GM12872 (cell line): ENCODE results near the gene PFAS.
A peak's percentile ranks its signal among the peaks of the same experiment; 100 is the strongest.

Experiments
- TF ChIP-seq, protein P1 (sequence below): IDR thresholded peaks from 3 replicates; pipeline ENCODE4 v1.5.1; 2011; ENCODE audit warnings: low read depth, mild to moderate bottlenecking, low read length, moderate library complexity; ENCODE audit not compliant: insufficient read depth

PFAS gene

DNA sequence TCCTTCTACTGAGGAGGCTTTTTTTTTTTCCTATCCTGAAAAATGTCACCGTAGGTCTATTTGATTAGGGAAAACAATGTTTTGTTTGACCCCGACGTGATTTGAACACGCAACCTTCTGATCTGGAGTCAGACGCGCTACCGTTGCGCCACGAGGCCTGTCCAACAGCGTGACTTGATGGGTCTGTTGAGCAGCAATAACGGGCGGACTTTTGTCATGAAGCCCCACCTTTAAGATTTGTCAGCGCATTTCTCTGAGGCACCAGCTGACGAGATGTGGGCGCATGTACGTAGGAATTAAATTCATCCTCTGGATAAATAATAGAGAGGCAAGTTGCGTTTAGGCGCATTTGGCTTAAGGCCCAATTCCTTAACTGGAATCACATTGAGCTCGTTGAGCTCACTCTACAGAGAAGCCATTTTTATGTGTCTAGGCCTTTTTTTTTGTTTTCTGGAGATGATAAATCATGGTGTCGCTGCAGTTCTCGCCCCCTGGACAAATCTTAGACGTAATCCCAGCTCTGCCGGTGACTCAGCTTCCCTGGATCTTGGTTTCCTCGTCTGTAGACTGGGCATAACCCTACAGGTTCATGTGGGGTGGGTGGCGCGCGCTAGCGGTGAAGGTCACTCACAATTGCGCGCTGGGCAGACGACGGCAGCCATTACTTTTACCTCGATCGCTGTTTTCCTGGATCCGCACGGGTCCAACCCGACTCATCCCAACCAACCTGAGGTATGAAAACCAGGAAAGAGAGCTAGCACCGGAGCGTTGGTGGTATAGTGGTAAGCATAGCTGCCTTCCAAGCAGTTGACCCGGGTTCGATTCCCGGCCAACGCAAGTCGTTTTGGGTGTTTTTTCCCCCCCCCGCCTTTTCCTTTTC lies 28.1 kb upstream of the PFAS start:
- TF ChIP-seq, protein P1, sequence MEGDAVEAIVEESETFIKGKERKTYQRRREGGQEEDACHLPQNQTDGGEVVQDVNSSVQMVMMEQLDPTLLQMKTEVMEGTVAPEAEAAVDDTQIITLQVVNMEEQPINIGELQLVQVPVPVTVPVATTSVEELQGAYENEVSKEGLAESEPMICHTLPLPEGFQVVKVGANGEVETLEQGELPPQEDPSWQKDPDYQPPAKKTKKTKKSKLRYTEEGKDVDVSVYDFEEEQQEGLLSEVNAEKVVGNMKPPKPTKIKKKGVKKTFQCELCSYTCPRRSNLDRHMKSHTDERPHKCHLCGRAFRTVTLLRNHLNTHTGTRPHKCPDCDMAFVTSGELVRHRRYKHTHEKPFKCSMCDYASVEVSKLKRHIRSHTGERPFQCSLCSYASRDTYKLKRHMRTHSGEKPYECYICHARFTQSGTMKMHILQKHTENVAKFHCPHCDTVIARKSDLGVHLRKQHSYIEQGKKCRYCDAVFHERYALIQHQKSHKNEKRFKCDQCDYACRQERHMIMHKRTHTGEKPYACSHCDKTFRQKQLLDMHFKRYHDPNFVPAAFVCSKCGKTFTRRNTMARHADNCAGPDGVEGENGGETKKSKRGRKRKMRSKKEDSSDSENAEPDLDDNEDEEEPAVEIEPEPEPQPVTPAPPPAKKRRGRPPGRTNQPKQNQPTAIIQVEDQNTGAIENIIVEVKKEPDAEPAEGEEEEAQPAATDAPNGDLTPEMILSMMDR: no peak

DNA sequence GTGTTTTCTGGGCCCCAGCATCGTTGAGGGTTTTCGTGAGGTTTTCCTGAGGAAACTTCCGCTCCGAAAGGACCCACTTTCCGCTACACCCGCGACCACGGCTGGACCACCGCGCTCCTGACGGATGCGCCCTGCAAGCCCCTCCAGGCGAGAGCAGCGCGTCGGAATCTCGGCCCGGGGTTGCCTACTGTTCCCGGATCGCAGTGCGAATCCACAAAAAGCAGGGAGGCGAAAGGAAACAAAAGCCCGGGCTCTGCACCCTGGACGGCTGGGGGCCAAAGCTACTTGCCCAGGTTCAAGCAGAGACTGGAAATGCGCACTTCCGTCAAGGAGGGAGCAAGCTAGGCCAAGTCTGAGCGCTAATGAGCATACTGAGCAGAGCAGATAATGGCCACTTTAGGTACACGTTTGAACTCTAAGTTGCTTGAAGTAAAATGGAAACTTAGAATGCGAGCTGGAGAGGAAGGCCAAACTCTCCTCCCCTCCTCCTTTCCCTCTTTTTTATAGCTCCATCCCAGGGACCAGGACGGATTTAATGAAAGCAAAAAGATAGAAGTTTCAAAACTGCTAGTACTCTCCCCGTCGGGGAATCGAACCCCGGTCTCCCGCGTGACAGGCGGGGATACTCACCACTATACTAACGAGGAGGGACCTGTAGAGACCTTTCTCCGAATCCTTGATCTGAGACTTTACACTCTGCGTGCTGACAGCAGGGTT lies 27.3 kb upstream of the PFAS start:
- TF ChIP-seq, protein P1: no peak

DNA sequence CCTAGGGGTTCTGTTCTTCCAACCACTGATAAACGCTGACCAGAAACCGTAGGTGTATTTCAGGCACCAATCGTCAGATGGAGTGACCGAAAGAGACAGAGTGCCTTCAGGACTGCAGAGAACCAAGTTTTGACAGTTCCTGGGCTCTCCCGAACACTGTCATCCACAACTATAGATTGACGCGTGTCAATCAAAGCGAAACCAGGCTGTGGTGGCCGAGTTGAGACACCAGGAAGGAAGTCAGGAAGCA lies 26.8 kb upstream of the PFAS start:
- TF ChIP-seq, protein P1: no peak

DNA sequence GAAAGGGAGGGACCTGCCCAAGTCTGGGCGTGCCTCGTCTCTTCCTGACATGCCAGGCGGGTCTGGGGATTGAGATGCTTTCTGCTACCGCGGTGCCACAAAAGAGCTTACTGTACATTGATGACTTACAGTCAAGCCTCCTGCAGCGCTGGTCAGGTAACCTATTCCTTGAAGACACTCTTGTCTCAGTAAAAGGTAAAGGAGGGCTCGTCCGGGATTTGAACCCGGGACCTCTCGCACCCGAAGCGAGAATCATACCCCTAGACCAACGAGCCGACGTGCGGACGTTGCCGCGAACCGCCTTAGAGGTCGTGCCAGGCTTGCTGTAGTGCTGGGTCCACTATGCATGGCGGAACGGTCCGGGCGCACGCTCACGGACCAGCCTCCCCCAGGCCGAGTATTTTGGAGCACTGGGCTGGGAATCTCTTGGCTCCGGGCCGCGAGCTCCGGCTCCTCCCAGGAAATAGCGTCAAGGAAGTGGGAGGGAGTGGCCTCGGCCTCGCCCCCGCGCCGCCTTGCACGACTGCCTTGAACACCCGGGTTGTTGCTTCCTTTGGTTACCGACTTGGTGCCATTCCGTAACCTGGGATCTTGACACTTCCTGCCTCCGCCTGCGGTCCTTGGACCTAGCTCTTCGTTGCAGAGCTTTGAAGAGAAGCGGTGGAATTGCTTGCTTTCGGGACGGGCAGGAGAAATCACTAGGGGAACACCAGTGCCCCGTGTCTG lies 26.3 kb upstream of the PFAS start:
- TF ChIP-seq, protein P1: no peak

DNA sequence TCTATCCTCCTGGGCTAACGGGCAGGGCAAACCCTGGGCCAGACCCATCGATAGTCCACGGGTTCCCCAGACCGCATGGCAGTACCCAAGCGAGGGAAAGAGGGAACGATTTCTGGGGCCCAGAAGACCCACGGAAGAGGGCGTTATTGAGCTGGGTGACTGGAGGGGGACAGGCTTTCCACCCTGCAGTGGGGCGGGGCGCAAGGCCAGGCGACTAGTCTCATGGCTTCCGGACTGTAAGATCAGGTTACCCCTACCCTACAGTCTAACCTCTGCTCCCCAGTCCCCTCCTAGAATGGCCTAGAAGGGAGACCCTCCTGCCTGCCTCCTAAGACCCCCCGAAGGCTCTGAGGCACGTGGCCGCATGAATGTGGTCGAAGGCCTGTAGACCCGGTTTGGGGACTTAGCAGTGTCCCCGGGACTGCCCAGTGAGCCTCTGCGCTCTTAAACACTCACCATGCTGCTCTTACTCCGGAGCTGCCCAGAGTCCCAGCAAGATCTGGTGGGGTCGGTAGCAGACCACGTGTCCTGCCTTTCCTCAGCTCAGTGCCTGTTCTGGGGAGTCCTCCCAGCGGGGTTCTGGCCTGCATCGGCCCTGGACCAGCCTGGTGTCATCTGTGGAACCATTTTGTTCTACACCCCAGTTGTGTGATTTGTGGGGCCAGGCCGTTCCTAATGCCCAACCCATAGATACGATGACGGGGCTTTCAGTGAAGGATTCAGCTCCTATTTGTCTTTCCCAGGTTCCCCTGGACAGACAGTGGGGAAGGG lies 25.5 kb upstream of the PFAS start:
- TF ChIP-seq, protein P1: peak; percentile 52

DNA sequence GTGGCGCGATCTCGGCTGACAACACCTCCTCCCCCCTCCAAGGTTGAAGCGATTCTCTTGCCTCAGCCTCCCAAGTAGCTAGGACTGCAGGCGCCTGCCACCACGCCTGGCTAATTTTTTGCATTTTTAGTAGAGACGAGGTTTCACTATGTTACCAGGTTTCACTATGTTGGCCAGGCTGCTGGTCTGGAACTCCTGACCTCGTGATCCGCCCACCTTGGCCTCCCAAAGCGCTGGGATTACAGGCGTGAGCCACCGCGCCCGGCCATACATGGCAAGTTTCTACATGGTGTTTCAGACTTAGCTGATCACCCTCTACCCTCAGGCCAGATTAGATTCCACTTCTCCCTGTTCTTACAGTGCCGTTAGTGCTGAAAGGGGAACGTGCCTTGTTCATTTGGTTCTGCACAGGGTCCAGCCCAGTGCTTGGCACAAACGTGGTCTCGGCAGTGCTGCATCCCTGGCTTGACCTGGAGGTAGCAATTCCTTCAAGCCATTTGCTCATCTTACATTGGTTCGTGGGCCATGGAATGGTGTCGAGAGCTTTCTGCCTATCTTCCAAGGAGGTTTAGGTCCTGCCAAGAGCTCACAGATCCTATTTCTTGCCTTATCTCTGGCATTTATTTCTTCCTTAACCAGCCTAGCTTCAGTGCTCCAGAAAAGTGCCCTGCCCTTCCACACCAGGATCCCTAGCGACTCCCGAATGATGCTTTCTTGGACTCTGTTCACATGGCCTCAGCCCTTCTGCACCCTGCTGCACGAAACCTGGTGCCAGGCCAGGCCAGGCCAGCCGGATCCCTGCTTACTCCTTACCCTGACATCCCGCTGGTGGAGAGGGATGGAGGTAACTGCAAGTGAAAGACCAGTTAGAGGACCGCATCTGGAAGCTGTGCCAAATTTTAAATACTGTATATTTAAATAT lies 23.9 kb upstream of the PFAS start:
- TF ChIP-seq, protein P1: no peak
